Smooth muscle cell of the pulmonary artery (primary cell): ENCODE data around the gene CHRND. TPM values are rescaled to one million over a fixed set of nuclear protein-coding genes. Genes with fewer than 3 reads are reported as not detected.

Experiments
- total RNA-seq: library from RNA; depleted of rRNA; stranded (reverse); fragments of >200 nt; gene quantifications from 2 replicates; pipeline ENCODE4 v1.2.3, GENCODE V29; 2014

CHRND gene
- not detected in 2 replicates for total RNA-seq

GRCh38 chr2:232525791-232526371 lies at the start of gene CHRND:
Gene CHRND, plus strand, starts transcription at chr2:232526160. Its CDS starts 56 bp downstream, at chr2:232526216.

GRCh38 chr2:232487385-232488096 lies 38.4 kb upstream of the CHRND start, which contains the start of gene ECEL1:
Gene ECEL1, minus strand, starts transcription at chr2:232487834. Its CDS starts 1,181 bp downstream, at chr2:232486653.

GRCh38 chr2:232519581-232520438 lies 6.2 kb upstream of the CHRND start, which contains the start of gene PRSS56:
Gene PRSS56, plus strand, starts transcription at chr2:232520388. Its CDS starts 211 bp downstream, at chr2:232520599.

GRCh38 chr2:232539298-232540231 lies 13.6 kb downstream of the CHRND start, which contains the start of gene CHRNG:
Gene CHRNG, plus strand, starts transcription at chr2:232539692. Its CDS starts 56 bp downstream, at chr2:232539748.

DNA sequence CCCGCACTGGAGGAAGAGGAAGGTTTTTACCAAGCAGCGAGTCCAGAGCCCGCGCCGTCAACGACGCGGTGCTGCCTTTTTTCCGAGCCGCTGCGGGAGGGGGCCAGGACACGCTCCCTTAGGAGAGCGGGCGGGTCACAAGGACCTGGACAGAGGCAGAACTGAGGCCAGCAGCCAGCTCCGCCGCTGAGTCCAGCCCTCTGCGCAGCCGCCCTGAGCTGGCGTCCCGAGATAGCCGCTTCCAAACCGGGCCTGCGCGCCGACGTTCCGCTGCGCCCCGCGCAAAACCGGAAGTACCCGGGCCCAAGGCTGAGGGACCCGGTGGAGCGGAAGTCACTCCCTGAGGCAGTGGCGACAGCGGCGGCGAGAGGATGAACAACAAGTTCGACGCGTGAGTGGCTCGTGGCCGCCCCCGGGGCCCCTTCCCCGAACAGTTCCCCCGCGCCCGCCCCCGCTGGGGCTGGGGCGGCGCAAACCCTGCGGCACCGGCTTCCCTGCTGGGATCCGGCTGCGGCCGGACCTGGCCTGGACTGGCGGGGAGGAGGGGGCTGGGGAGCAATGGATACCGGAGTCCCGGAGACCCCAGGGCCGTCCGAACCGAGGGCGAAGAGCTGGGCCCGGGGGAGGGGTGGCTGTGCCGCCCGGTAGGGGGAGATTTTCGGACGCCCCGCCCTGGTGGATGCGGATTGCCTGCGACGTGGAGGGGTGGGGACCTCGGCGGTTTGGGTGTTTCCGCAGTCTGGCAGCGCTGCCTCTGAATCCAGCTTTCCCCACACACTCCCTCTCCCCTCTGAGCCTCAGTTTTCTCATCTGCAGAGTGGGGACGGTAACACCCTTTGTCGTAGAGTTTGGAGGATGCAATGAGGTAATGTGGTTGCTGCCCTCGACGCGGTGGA lies 24.6 kb downstream of the CHRND start, which contains the start of the genes EIF4E2 and TIGD1:
Gene EIF4E2, plus strand, starts transcription at position 336 of the 896 bp plus-strand sequence. Its CDS starts 36 bp downstream, at position 372.
Gene TIGD1, minus strand, starts transcription at position 204 of the 896 bp plus-strand sequence. CDS start 675 bp downstream, outside the sequence.

Other genes with a start within 250 kb of the CHRND start
- gene ALPP, start 147.4 kb upstream of the CHRND start, total RNA-seq: not detected in 2 replicates
- gene ALPG, start 119.3 kb upstream of the CHRND start, total RNA-seq: not detected in 2 replicates
- gene ALPI, start 70.0 kb upstream of the CHRND start, total RNA-seq: not detected in 2 replicates
- gene ECEL1, start 38.3 kb upstream of the CHRND start, total RNA-seq: 0.52 TPM in 1 of 2 replicates, not detected in the other
- gene PRSS56, start 5.8 kb upstream of the CHRND start, total RNA-seq: not detected in 2 replicates
- not detected in 2 replicates for gene CHRNG, start 13.5 kb downstream of the CHRND start, total RNA-seq
- 2.2 and 3.1 TPM in 2 replicates for gene TIGD1, start 24.4 kb downstream of the CHRND start, total RNA-seq
- 55.2 and 73.8 TPM in 2 replicates for gene EIF4E2, start 24.5 kb downstream of the CHRND start, total RNA-seq
- gene EFHD1, start 107.4 kb downstream of the CHRND start, total RNA-seq: 2.7 and 3.9 TPM in 2 replicates
- 56.7 and 59.4 TPM in 2 replicates for gene GIGYF2, start 171.2 kb downstream of the CHRND start, total RNA-seq